HG02642 (cell line): ENCODE results near the gene RAPGEF1.

ENCODE experiments used
- ATAC-seq: cut with Tn5 transposase; IDR thresholded peaks from one replicate; pipeline ENCODE4 v1.9.1; 2021; ENCODE audit warnings: mild to moderate bottlenecking; ENCODE audit not compliant: unreplicated experiment, poor library complexity

The RAPGEF1 gene

GRCh38 chr9:131594906-131595665 lies 144.8 kb downstream of the RAPGEF1 start:
- ATAC-seq, result no peak

DNA sequence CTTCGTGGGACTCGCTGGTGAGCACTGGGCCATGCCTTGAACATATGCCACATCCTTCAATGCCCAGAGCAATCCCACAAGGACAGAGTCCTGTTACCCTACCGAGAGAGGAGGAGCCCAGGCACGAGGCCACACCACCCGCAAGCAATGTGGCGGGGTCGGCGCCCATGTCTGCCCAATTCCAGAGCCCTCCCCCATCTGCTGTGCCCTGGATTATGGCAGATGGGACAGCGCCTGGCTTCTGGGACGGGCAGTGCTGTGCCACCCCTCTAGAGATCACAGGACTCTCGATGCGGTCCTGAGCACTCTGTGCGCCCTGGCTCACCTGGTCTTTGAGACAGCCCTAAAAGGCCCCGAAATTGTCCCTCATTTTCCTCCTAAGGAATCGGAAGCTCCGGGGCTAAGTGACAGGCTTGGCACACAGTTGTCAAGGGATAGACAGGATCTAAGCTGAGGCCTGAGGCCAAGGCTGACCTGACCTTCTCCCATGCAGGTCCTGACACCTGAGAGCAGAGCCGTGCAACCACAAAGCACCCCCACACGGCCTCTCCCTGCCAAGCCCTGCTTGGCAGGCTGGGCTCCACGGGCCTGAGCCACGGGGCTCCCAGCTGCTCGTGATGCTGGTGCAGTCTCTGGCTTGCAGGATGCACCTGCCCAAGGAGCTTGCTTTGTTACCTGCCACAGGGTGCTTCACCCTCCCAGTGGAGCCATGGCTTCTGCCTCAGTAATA lies 145.8 kb downstream of the RAPGEF1 start:
- ATAC-seq, result no peak

DNA sequence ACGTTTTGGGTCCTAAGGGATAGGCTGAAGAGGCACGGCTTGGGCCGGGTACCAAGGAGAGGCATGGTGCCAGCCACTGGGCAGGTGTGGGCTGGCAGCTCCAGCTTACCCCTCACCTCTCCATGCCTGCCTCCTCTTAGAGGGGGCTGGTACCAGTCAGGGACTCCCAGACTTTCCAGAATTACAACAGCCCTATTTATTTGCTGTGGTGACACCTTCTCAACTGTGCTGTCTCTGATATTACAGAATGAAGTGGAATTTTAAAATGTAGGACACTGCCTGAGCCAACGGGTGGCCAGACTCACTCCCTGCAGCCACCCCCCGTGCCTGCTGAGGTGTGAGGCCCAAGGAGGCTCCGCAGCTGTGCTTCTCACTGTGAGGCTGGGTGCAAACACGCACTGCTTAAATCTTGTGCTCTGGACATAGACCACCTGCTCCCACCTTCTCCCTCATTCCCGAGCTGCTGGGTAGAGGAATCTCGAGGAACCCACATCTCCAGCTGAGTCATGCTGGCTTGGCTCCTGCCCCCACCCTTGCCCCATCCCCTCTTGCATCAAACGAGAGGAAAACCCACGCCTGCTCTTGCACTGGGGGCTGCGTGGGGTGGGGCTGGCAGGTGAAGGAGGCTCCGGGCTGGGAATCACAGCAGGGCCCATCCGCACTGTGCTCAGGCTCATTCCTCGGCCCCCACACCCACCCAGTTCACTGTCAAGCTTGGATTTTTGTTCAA lies 146.6 kb downstream of the RAPGEF1 start:
- no peak for ATAC-seq

- ATAC-seq, result no peak
Measured at GRCh38 chr9:131591845-131592208, 148.0 kb downstream of the RAPGEF1 start.

DNA sequence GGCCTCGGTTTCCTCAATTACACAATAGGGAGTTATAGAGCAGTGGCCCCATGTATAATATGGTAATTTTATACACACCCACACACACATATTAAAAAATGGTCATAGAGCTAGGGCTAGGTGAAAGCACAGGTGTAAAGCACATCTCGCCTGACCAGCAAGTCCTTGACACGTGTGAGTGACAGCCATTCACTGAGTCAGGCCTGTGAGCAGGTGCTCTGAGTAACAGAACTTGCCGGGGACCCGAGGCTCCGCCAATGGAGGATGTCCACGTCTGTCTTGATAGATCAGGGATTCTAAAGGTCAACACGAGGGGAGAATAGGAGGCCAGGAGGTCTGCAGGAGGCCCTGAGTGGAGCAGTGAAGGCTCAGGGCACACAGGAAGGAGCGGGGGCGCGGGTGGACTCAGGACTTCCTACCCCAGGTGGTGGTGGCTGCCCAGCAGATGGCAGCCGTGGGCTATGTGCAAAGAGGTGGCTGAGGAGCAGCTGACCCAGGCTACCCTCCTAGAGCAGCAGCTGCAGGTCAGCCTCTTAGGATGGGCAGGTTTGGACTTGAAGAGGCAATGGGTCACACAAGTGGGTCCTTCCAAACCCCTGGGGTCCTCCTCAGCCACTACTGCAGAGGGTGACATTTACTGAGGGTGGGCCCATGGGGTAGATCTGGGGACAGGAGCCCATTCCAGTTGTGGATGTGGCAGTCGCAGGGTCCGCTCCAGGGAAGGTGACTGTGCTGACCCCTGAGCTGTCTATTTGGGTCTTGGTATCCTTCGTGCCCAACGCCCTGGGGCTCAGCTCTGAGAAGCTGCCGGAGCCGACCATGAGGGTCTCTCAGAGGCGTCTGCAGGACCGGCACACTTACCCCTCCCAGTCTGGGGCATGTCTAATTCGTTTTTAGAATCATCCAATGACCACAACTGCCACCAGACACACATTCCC lies 148.7 kb downstream of the RAPGEF1 start:
- no peak for ATAC-seq

DNA sequence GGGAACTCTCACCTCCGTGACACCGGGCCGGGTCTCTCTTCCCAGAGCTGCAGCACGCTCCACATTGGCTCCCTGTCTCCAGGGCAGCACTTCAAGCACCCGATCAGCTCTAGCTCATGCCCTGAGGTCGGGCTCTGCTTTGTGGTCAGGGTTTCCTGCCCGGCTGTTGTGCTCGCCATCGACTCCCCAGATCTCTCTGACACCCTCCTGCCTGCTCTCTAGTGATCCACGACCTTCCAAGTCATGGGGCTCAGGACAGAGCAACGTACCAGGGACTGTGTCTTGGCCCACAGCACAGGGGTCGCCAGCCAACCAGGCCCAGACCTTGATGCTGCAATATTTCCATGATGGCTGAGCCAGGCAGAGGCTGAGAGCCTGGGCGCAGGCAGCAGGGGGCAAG lies 149.4 kb downstream of the RAPGEF1 start:
- no peak for ATAC-seq

DNA sequence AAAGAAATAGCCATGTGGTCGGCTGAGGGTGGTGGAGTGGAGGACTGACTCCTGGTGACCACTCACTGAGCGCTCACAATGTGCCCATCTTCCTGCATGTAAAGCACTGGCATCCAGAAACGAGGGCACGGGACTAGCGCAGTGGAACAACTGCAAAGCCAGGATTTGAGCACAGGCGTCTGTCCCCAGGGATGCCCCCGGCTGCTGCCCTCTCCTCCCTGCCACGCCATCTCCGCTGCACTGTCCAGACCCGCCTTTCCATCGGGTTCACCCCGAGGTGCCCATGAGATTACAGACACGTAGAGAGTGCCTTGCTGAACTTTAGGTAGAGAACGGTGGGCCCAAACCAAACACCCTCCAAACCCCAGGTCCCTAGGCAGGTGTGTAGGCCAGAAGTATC lies 149.9 kb downstream of the RAPGEF1 start:
- ATAC-seq, result no peak

DNA sequence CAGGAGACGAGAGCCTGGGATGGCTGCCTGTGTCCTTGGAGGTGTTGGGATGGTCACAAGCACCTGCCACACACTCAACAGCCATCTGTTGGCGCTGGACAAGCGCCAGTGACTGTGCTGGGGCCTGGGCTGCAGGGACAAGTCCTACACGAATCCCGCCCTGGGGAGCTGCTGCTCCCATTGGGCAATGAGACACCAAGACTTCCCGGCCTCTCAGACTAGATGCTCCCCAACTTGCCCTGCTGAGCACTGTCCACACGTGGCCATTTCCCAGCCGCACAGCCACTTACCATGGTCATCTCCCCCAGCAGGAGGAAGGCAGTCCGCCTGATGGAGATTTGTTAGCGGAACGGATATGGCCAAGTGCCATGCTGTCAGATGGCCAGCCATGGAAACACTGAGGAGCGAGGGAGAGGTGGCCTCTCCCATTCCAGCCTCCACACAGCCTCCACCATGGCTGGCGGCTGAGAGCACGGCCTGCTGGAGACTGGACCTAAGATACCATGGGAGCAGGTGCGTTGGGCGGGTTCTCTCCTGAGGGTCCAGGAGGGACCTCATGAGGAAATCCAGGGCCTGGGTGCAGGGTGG lies 150.7 kb downstream of the RAPGEF1 start:
- ATAC-seq, result no peak

GRCh38 chr9:131588396-131588795 lies 151.5 kb downstream of the RAPGEF1 start:
- no peak for ATAC-seq

DNA sequence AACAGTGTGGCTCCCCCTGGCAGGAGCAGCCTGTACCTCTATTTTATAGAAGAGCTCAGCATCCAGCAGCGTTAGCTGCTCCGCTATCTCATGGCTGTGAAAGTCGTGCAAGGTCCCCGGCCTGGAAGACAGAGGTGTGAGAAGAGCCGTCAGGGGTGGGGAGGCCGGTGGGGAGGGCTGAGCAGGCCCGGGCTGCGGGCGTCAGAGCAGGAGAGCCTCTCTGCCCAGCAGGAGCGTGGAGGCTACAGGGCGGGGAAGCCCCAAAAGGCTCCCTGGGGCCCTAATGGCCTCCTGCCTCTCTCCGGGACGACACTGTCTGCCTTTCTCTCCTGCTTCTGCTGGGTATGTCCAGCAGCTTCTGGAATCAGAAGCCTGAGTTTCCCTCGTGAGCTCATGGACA lies 152.0 kb downstream of the RAPGEF1 start:
- ATAC-seq, result no peak

- ATAC-seq, result no peak
Measured at GRCh38 chr9:131587331-131587730, 152.5 kb downstream of the RAPGEF1 start.

DNA sequence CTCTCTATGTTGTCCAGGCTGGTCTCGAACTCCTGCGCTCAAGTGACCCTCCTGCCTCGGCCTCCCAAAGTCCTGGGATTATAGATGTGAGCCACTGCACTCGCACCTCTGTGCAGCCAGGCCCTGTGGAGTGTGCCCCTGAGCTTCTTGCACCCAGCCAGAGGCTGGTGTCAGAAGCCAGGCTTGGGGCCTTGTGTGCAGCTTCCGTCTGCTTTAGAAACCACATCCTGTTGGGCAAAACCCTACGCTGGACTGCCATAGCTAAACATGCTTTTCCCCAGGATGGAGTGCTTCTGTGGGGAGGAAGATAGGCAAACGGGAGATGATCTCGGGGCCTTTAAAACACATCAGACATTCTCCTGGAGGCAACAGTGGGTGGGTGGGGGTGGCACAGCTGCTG lies 154.5 kb downstream of the RAPGEF1 start:
- ATAC-seq, result no peak

- no peak for ATAC-seq
Measured at GRCh38 chr9:131584858-131585257, 155.0 kb downstream of the RAPGEF1 start.

DNA sequence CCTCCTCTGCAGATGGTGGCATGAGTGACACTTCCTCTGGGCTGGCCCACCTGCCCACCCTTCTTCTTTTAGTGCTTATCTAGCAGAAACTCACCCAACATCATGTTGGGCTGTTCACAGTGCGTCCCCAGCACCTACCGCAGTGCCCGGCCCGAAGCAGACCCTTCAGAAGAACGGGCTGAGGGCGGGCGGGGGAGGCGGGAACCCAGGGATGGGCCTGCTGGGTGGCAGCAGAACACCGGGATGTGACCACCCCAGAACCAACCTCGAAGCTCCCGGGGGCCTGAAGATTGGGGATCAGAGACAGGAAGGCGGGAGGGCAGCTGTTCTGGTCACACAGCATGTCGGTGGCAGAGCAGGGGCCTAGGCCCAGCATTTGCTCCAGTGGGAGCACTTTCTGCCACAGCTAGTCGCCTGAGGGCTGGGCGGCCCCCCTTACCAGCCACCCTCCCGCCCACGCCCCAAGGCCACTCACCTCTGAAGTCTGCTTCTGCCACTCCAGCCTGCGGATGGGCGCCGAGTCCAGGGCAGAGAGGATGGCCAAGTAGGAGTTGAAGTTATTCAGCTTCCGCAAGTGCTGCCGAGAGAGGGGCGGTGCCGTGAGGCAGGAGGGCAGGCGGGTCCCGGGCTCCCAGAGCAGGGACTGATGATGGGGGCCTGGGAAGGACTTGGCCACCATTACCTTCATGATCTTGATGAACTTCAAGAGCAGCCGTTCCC lies 155.9 kb downstream of the RAPGEF1 start:
- ATAC-seq, result no peak

- ATAC-seq, result no peak
Measured at GRCh38 chr9:131583337-131583645, 156.6 kb downstream of the RAPGEF1 start.

- ATAC-seq, result no peak
Measured at GRCh38 chr9:131582466-131583336, 157.2 kb downstream of the RAPGEF1 start.

DNA sequence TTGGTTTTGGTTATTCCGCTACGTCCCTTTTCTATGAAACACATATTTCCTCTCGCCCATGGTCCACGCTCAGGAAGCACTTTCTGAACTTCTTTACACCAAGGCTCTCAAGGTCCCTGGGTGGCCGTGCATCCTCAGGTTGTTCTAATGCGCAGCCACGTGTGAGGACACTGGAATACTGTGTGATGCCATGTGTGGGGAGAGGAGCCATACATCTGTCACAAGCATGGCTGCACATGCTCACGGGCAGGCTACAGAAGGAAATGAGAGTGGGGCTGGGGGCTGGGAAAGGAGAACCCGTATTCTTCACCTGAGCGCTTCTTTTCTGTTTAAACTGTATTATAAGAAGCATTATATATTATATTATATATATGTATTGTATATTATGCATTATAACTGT lies 157.8 kb downstream of the RAPGEF1 start:
- ATAC-seq, result no peak

- ATAC-seq, result no peak
Measured at GRCh38 chr9:131580358-131580757, 159.5 kb downstream of the RAPGEF1 start.
